Right cardiac atrium (tissue), 5 donors: ENCODE results near the gene GPRC5A. TPM values are rescaled to one million over a fixed set of nuclear protein-coding genes. Genes with fewer than 3 reads are reported as not detected.
A peak's percentile ranks its signal among the peaks of the same experiment; 100 is the strongest.

Experiments used
- ATAC-seq, 2 donors: fragments of 200-7000 bp; cut with Tn5 transposase; one replicate each; pipeline versions ENCODE4 v1.8.0 to v1.9.1; 2020; ENCODE audit warnings: moderate library complexity in 2 of 2, mild to moderate bottlenecking in 1 of 2
- DNase-seq, 3 donors: peaks; one replicate each; pipeline ENCODE4 v3.0.0-alpha.2; 2020
- H3K27ac ChIP-seq: one replicate; pipeline ENCODE4 v1.5.1; 2013; ENCODE audit warnings: mild to moderate bottlenecking, low read length, control low read depth, moderate library complexity
- H3K27me3 ChIP-seq: one replicate; pipeline ENCODE4 v1.6.1; 2013; ENCODE audit not compliant: control insufficient read depth, insufficient read depth
- H3K4me1 ChIP-seq: one replicate; pipeline ENCODE4 v1.6.1; 2013; ENCODE audit warnings: low read length; ENCODE audit not compliant: control insufficient read depth, insufficient read depth
- H3K4me3 ChIP-seq: one replicate; pipeline ENCODE4 v1.5.1; 2013; ENCODE audit warnings: low read length, control low read depth
- H3K9me3 ChIP-seq: one replicate; pipeline ENCODE4 v1.6.1; 2013; ENCODE audit warnings: low read length; ENCODE audit not compliant: control insufficient read depth
- WGBS: extraction: QIAGEN DNeasy Blood & Tissue Kit; methylation state at CpG from one replicate; pipeline ENCODE4 v1.1.7; 2013; 5-methylcytosine and 5-hydroxymethylcytosine counted together
- intact Hi-C, 4 donors: fragments of 100-400 bp; cut with DNase I; formaldehyde crosslinking; loops; one replicate each; pipeline versions ENCODE4 v1.11.0 to v1.14.0; 2022 to 2023
- polyA plus RNA-seq: library from polyadenylated mRNA; stranded (reverse); fragments of 200-250 nt; gene quantifications from one replicate; pipeline ENCODE4 v1.2.3, GENCODE V29; 2013
- total RNA-seq, 4 donors: library from RNA; stranded (reverse); fragmentation: NEBNext Ultra II Directional; extraction: Animal tissue kit (Norgen Biotek cat#: 25700); gene quantifications; one replicate each; pipeline ENCODE4 v1.2.1, GENCODE V29; 2021
- donor health status: healthy with polysubstance abuse.
- donor health status: DM: no; HTN: yes; CAD: no.
- donor health status: DM: no; HTN: no; CAD: no.
- donor health status: DM: no; HTN: yes; CAD: no; lungs with severe emphysema.
- donor health status: DM: yes; HTN: yes; CAD: no.

GPRC5A gene
- total and polyA plus RNA-seq, 5 donors: 1.3 to 8.0 (median 4.9) TPM

- DNase-seq (no peak), ATAC-seq (peak in 1 of 2 donors; percentile 4)
- no peak overlapping the region for H3K4me3 ChIP-seq
- H3K27ac ChIP-seq: no peak overlapping the region
- intact Hi-C loops: no loop called here
- WGBS: 80% methylated on average over 18 of the region's 18 CpGs
- no peaks in the 10 kb centered on the region for H3K4me1 ChIP-seq
- H3K9me3 ChIP-seq: no peaks in the 10 kb centered on the region
- no peaks in the 10 kb centered on the region for H3K27me3 ChIP-seq
Observed at GRCh38 chr12:12926571-12927071, 35.3 kb downstream of the GPRC5A start.

DNA sequence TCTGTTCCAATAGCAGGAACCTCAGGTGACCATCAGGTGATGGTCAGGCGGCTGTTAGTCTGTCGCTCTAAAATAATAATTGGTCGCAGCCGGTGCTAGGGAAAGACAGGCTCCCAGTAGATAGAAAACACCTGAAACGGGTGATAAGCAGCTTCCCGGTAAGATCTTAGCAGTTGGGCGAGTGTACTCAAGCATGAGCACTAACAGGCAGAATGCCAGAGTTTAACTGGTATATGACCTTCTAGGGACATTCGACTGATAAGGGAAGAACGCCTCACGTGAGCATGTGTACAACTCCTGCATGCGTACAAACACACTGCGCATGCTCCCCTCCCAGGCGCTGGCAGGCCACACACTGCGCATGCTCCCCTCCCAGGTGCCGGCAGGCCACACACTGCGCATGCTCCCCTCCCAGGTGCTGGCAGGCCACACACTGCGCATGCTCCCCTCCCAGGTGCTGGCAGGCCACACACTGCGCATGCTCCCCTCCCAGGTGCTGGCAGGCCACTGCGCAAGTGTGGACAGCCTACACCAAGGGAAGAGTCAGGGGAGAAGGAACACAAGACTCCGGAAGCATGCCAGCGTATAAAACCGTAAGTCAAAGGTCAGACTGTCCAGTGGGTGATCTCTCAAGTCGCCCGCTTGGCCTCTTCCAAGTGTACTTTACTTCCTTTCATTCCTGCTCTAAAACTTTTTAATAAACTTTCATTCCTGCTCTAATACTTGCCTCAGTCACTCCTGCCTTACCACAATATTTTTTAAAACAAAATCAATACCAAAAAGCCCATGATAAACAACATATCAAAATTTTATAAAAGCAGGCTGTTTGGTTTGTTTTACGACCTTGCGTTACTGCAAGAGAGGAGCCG lies 36.1 kb downstream of the GPRC5A start:
- intact Hi-C loops: no loop called here

DNA sequence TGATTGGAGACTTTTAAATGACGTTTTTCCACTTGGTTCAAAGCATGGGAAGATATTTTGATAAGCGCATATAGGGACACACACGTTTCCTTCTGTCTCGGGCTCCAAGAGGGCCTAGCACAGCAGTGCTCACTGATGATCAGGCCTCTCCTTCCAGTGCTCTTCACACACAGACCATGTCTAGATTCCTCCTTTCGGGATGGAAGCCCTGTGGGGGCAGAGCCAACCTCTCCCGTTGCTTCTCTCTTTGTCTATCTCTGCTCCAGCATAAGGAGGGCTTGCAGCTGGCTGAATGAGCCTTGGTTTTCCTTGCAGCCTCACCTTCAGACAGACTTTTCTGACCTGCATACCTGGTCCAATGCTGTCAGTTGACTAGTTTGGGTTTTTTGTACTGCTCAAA lies 38.3 kb downstream of the GPRC5A start:
- intact Hi-C loops: no loop called here
- Histone ChIP-seq H3K4me3 (no peak overlapping the region), H3K27me3 (no peaks in the 10 kb centered on the region), H3K9me3 (no peaks in the 10 kb centered on the region), H3K27ac (no peak overlapping the region), H3K4me1 (no peaks in the 10 kb centered on the region)
- ATAC-seq (no peak), DNase-seq (no peak)
- WGBS: 95% methylated on average over 6 of the region's 6 CpGs

More for the DNA sequence above, 36.1 kb downstream of the GPRC5A start:
- H3K27ac ChIP-seq: no peak overlapping the region
- H3K4me3 ChIP-seq: peak overlapping the region; percentile 14
- 51% methylated on average over 27 of the region's 27 CpGs for WGBS
- no peaks in the 10 kb centered on the region for H3K27me3 ChIP-seq
- H3K4me1 ChIP-seq: no peaks in the 10 kb centered on the region
- no peaks in the 10 kb centered on the region for H3K9me3 ChIP-seq
- ATAC-seq (peak; percentile 88 to 95), DNase-seq (peak; percentile 55 to 94 (median 86))

DNA sequence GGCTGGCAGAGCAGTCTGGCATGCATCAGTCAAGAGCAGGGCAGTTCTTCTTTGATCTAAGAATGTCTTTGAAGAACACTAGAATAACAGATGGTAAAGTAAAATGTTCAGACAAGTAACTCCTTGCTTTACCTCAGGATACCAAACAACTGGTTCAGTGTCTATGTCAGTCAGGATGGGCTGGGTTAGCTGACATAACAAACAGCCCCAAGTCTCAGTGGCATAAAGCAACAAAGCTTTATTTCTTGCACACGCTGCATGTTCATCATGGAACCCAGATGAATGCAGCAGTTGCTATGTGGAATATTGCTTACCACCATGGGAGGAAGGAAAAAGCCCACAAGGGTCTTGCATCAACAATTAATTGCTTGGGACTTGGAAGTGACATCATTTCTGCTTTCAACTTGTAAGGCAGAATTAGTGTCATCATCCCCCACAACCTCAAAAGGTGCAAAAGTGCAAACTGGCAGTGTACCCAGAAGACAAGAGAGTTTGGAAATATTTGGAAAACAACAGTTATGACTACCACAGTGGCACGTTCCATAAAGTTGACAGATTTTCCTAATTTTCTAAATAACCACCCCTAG lies 39.4 kb downstream of the GPRC5A start:
- intact Hi-C loops: no loop called here
- no peak for DNase-seq
- WGBS: 90% methylated on average over 2 of the region's 2 CpGs

DNA sequence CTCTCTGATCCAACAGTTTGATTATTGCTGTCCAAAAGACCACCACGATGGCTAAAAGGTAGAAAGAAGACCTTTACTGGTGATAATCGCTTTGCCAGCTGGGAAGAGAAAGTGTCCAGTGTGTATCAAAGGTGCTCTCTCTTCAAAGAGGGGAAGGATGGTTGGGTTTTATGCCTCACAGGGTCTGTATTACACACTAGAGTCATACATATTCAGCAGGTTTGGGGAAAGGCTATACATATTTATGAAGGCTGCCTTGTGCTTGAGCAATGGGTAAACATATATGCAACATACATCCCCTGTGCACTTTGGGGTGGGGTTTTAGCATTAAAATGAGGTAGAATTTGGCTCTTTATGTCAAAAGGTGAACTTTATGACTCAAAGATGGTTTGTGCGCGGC lies 42.4 kb downstream of the GPRC5A start:
- intact Hi-C loops: no loop called here

More for the DNA sequence above, 39.4 kb downstream of the GPRC5A start:
- Histone ChIP-seq H3K4me1 (no peaks in the 10 kb centered on the region), H3K27ac (no peak overlapping the region), H3K27me3 (no peaks in the 10 kb centered on the region), H3K4me3 (no peak overlapping the region), H3K9me3 (no peaks in the 10 kb centered on the region)
- no peak for ATAC-seq

GRCh38 chr12:12934556-12934955 lies 43.2 kb downstream of the GPRC5A start:
- H3K4me3 ChIP-seq: no peak overlapping the region
- 76% methylated on average over 8 of the region's 8 CpGs for WGBS
- DNase-seq (no peak), ATAC-seq (no peak)
- H3K9me3 ChIP-seq: no peaks in the 10 kb centered on the region
- H3K4me1 ChIP-seq: no peaks in the 10 kb centered on the region
- H3K27me3 ChIP-seq: no peaks in the 10 kb centered on the region
- intact Hi-C loops: no loop called here
- no peak overlapping the region for H3K27ac ChIP-seq

More for the DNA sequence above, 42.4 kb downstream of the GPRC5A start:
- no peaks in the 10 kb centered on the region for H3K4me1 ChIP-seq
- H3K4me3 ChIP-seq: no peak overlapping the region
- no peak overlapping the region for H3K27ac ChIP-seq
- WGBS: 92% methylated on average over 4 of the region's 4 CpGs
- ATAC-seq (no peak), DNase-seq (no peak)
- no peaks in the 10 kb centered on the region for H3K9me3 ChIP-seq
- no peaks in the 10 kb centered on the region for H3K27me3 ChIP-seq

DNA sequence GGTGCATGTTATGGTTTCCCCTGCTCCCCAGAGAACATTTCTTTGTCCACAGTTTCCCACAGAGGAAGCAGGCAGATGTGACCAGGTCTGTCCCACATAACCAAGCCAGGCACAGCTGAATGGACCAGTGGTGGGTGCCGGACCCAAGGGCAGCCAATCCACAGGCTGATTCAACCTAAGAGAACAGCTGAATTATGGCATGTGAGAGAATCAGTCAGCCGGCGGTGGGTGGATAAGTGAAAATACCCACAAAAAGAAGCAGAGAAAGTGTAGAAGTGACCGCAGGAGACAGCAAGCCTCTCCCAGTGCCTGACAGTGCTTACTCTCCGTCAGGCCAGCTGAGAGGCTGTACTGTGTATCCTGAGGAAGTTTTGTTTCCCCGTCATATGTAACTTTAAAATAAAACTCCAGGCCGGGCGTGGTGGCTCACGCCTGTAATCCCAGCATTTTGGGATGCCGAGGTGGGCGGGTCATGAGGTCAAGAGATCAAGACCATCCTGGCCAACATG lies 45.7 kb downstream of the GPRC5A start:
- Histone ChIP-seq H3K27me3 (no peaks in the 10 kb centered on the region), H3K9me3 (no peaks in the 10 kb centered on the region), H3K4me1 (no peaks in the 10 kb centered on the region), H3K27ac (no peak overlapping the region), H3K4me3 (no peak overlapping the region)
- 96% methylated on average over 11 of the region's 11 CpGs for WGBS
- no peak for ATAC-seq
- no peak for DNase-seq
- intact Hi-C loops: no loop called here

- intact Hi-C loops: no loop called here
- Histone ChIP-seq H3K4me1 (no peaks in the 10 kb centered on the region), H3K9me3 (no peaks in the 10 kb centered on the region), H3K4me3 (no peak overlapping the region), H3K27ac (no peak overlapping the region), H3K27me3 (no peaks in the 10 kb centered on the region)
- DNase-seq (no peak), ATAC-seq (no peak)
- WGBS: 81% methylated on average over 5 of the region's 5 CpGs
Observed at GRCh38 chr12:12938541-12938940, 47.2 kb downstream of the GPRC5A start.

DNA sequence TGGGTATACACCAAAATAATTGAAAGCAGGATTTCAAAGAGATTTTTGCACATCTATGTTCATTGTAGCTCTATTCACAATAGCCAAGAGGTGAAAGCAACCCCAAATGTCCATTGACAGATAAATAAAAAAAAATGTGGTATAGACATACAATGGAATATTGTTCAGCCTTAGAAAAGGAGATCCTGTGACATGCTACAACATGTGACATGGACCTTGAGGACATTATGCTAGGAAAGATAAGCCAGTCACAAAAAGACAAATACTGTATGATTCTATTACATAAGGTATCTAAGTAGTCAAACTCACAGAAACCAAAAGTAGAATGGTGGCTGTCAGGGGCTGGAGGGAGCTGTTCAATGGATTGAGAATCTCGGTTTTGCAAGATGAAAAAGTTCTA lies 48.5 kb downstream of the GPRC5A start:
- no peak overlapping the region for H3K27ac ChIP-seq
- H3K4me1 ChIP-seq: peaks cover 2% of the 10 kb centered on the region
- no peaks in the 10 kb centered on the region for H3K27me3 ChIP-seq
- no peak for DNase-seq
- ATAC-seq: no peak
- 86% methylated on average over 1 of the region's 1 CpG for WGBS
- intact Hi-C loops: no loop called here
- no peak overlapping the region for H3K4me3 ChIP-seq
- no peaks in the 10 kb centered on the region for H3K9me3 ChIP-seq

- no peaks in the 10 kb centered on the region for H3K9me3 ChIP-seq
- intact Hi-C loops: no loop called here
- no peaks in the 10 kb centered on the region for H3K27me3 ChIP-seq
- ATAC-seq: no peak
- no peak for DNase-seq
- H3K4me3 ChIP-seq: no peak overlapping the region
- no peak overlapping the region for H3K27ac ChIP-seq
- WGBS: 95% methylated on average over 10 of the region's 10 CpGs
- peaks cover 2% of the 10 kb centered on the region for H3K4me1 ChIP-seq
Observed at GRCh38 chr12:12941450-12942350, 50.3 kb downstream of the GPRC5A start.
